HG03432 (cell line): ENCODE data around the gene PRPF6.
"Not testable (repeated sequence)": the region's sequence is repeated elsewhere in the genome, so short reads cannot be mapped to it uniquely, and the experiment has no call there.

ENCODE experiments used
- ATAC-seq: cut with Tn5 transposase; IDR thresholded peaks from one replicate; pipeline ENCODE4 v1.9.1; 2021; ENCODE audit warnings: mild to moderate bottlenecking, moderate library complexity; ENCODE audit not compliant: unreplicated experiment

Gene PRPF6

DNA sequence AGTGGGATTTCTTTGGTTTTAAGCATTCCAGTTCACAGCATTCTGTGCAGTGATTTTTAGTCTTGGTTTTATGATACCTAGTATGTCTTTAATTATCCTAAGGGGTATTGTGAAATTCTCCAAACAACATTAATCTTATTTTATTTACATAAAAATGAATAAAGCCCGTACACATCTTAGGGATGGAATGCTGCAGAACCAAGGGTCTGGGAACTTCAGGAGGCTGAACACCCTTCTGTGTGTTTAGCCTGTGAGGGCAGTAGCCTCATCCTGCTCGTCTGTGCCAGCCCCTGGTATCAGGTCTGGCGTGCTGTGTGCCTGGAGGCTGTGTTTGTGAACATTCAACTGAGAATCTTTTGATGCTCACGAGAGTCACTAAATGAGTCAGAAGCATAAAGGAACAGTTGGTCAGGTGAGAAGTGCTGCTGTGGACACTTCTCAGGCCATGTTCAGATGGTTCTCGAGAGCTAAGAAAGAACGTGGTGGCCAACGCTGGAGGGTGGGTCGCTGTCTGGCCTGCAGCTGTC, 29.8 kb downstream of the PRPF6 start:
- peak; percentile 61 for ATAC-seq

DNA sequence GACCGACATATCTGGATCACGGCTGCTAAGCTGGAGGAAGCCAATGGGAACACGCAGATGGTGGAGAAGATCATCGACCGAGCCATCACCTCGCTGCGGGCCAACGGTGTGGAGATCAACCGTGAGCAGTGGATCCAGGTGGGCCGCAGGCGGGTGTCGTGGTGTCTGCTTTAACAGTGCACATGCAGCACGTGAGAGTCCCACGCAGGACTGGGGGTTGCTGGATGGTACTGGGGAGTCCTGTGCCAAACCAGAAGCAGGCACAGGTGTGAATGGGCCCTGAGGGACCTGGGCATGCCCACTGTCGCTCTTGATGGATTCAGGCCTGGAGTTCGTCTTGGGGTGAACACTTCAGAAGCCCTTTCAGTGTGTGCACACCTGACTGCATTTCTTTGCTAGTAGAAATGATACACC, 30.4 kb downstream of the PRPF6 start:
- ATAC-seq: peak; percentile 40

DNA sequence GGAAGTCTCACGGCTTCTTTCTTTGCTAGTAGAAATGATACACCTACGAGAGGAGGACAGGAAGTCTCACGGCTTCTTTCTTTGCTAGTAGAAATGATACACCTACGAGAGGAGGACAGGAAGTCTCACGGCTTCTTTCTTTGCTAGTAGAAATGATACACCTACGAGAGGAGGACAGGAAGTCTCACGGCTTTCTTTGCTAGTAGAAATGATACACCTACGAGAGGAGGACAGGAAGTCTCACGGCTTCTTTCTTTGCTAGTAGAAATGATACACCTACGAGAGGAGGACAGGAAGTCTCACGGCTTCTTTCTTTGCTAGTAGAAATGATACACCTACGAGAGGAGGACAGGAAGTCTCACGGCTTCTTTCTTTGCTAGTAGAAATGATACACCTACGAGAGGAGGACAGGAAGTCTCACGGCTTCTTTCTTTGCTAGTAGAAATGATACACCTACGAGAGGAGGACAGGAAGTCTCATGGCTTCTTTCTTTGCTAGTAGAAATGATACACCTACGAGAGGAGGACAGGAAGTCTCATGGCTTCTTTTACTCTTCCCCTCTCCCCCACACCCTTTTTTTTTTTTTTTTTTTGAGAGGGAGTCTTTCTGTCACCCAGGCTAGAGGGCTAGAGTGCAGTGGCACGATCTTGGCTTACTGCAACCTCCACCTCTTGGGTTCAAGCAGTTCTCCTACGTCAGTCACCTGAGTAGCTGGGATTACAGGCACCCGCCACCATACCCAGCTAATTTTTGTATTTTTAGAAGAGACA, 31.6 kb downstream of the PRPF6 start:
- not testable (repeated sequence) for ATAC-seq

DNA sequence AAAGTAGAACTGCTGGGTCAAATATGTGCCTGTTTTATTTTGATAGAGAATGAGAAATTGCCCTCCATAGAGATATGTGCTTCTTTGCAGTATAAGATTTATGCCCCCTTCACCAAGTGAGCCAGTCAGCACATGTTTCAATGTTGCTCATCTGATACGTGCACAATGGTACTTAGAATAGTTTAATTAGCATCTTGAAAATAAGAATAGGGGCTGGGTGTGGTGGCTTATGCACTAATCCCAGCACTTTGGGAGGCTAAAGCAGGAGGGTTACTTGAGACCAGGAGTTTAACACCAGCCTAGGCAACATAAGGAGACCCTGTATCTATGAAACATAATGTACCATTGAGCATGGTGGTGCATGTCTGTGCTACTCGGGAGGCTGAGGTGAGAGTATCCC, 34.7 kb downstream of the PRPF6 start:
- no peak for ATAC-seq

DNA sequence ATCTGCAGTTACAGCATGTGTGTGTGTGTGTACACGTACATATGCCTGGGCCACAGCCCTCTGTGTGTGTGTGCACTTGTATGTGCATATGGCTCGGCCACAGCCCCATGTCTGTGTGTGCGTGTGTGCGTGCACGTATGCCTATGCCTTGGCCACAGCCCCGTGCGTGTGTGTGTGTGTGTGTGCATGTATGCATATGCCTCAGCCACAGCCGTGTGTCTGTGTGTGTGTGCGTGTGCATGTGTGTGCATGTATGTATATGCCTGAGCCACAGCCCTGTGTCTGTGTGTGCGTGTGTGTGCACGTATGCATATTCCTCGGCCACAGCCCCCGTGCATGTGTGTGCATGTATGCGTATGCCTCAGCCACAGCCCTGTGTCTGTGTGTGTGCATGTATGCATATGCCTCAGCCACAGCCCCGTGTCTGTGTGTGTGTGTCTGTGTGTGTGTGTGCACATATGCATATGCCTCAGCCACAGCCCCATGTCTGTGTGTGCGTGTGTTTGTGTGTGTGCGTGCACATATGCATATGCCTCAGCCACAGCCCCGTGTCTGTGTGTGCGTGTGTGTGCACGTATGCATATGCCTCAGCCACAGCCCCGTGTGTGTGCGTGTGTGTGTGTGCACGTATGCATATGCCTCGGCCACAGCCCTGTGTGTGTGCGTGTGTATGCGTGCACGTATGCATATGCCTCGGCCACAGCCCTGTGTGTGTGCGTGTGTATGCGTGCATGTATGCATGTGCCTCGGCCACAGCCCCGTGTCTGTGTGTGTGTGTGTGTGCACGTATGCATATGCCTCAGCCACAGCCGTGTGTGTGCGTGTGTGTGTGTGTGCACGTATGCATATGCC, 40.4 kb downstream of the PRPF6 start:
- no peak for ATAC-seq

DNA sequence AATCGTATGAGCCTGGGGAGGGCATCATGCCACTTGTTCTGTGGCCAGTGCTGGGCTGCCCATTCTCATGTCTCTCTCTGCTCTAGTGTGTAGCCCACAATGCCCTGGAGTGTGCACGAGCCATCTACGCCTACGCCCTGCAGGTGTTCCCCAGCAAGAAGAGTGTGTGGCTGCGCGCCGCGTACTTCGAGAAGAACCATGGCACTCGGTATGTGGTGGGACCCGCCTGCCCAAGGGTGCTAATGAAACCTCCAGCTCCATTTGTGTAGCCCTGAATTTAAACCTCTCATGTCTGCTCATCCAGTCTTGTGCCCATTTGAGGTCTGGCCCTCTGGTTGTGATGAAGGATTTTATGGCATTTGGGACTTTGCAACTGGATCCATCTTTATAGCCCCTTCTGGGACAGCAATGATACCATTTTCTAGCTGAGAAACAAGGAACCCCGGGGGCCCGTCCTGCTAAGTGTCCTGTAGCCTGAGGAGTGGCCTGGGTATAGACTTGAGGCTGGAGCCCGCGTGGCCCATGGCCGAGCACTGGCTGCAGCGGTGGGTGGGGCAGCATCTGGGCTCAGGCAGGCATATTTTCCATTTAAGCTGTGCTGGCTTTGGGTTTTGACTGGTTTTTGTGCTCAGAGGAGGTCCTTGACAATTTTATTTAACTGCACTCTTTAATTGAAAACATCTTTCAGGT, 41.9 kb downstream of the PRPF6 start:
- no peak for ATAC-seq

DNA sequence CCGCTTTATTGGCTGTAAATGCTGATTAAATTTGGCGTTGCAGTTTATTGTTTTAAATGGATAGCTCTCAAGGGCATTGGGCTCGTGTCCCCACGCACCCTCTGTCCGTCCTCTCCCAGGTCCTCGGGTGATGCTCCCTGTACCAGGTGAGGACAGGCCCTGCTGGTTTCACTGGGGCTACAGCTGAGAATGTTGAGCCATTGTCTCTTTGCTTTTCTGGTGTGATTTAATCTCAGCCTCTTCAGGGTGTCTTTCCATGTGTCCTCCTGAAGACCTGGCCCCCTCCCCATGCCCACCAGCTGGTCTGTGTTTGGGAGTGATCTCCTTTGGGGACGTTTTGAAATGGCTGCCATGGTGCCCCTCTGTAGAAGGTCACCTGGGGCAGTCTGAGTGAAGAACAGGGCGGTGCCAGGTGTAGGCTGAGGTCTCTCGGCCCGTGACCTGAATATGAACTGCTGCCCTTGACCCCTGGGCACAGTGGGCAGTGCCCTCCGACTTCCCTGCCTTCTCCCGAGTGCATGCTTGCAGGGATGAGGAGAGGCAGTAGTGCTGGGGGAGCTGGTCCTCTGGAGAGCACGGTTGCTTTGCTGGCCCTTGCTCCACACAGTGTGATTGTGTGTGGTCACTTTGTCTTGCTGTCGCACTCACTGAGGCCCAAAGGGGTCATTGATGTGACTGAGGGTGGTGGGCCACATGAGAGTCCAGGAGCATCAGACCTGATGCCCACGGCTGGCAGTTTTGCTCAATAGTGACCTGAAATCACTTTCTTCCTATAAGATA, 42.6 kb downstream of the PRPF6 start:
- ATAC-seq: no peak

DNA sequence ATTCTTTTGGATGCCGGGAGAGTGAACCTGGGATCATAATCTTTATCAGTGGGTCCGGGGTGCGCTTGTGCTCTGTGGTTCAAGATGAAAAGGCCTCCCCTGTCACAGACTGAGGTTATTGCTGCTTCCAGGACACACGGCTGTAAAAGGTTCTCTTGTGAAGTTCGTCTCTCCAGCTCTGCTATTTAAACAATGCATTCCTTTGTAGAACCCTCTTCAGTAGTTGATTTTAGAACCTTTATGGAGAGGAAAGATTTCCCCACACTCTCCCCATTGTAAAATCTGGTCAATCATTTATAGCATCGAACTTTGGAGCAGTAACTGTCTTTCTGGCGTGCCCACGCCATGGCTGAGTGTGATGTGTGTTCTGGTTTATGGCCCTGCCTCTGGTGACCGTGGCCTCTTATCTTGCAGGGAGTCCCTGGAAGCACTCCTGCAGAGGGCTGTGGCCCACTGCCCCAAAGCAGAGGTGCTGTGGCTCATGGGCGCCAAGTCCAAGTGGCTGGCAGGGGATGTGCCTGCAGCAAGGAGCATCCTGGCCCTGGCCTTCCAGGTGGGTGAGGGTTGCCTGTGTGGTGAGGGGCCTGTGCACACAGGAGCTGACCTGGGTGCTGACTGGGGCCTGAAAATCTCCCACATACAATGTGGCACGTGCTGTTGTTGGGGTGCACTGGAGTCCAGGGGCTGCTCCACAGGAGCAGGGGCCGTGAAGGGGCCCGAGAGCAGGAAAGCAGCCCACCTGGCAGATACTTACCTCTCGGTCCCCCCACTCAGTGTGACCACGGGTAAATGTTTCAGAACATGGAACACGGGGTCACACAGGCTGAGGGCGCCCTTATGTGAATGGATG, 43.4 kb downstream of the PRPF6 start:
- ATAC-seq: no peak

DNA sequence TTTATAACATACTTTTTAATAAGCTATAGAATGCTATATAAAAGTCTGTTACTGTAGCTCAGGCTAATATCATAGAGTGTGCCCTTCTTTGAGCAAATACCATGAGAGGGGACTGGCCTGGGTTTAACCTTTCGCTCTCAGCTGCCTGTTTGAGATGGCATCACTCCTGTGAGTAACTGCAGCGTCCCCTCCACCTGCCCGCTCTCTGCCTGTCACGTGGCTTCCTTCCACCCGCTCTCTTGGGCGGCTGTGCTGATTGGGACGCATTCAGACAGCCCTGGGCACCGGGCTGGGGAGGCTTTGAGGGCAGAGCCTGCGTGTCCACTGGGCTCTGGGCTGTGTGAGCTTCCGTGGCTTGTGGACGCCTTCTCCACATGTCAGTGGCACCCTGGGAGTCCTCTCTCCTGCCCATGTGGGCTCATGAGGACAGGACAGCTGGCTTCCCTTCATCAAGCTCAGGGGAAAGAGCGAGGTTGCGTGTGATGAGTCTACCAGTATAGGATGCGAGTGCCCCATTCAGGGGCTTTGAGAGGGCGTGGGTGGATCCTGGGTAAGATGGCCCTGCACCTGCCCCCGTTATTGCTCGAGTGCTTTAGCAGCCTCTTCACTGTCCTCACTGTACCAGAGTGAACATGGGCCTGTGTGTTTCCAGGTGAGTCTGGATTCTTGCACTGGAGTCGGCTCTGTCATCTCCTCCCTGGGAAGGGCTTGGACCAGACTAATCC, 44.3 kb downstream of the PRPF6 start:
- no peak for ATAC-seq

DNA sequence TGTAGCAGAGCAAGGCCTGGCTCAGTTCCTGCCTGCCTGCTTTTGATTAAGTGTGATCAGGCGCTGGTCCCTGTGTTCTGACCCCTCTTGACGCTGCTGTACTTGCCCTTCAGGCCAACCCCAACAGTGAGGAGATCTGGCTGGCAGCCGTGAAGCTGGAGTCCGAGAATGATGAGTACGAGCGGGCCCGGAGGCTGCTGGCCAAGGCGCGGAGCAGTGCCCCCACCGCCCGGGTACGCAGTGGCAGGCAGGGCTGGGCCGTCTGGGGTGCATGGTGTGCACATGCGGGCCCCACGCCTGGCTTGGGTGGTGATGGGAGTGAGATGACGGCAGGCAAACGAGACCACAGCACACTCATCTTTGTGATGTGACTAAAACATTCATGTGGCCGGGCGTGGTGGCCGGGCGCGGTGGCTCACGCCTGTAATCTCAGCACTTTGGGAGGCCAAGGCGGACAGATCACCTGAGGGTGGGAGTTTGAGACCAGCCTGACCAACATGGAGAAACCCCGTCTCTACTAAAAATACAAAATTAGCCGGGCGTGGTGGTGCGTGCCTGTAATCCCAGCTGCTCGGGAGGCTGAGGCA, 45.0 kb downstream of the PRPF6 start:
- ATAC-seq: no peak

DNA sequence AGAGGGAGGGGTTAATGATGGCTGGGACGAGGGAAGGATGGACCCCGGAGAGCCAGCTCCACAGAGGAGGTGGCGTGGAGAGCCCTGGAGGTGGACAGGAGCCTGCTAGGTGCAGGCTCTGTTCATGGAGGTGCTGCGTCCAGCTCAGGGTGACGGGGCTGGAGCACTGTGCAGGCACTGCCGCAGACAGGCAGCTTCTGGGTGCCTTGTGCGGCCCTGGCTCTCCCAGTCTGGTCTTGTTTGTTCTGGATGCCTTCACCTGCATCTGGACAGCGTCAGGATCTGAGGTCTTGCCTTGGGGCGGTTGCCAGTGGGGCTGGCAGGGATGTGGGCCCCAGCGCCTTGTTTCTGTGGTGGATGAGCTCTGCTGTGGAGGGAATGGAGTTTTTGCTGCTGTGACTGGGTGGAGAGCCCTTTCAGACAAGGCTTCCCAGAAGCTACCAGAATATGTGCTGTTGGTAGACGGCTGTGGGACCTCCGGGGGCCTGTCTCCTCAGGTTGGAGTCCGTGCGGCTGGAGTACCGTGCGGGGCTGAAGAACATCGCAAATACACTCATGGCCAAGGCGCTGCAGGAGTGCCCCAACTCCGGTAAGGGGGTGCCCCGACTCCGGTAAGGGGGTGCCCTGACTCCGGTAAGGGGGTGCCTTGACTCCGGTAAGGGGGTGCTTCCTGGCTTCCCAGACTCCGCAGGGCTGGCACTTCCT, 47.2 kb downstream of the PRPF6 start:
- ATAC-seq: no peak

DNA sequence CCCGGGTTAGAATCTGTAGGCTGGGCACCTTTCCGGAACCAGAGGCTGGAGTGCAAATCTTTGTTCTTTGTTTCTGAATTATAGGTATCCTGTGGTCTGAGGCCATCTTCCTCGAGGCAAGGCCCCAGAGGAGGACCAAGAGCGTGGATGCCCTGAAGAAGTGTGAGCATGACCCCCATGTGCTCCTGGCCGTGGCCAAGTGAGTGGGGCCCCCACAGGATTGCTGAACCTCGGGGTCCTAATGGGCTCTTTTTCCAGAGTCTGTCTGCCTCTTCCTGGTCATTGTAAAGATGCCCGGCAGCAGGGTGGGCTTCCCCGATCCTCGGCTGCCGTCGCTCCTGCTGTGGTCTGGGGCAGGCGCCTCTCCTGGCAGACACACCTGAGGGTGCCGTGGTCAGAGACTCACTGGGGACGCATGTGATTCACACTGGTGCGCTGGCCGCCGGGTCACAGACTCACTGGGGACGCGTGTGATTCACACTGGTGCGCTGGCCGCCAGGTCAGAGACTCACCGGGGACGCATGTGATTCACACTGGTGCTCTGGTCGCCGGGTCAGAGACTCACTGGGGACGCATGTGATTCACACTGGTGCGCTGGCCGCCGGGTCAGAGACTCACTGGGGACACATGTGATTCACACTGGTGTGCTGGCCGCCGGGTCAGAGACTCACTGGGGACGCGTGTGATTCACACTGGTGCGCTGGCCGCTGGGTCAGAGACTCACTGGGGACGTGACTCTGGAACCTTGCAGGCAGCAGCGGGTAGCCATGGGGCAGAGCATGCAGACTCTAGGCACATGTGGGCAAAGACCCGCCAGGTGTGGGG, 48.6 kb downstream of the PRPF6 start:
- ATAC-seq: no peak

DNA sequence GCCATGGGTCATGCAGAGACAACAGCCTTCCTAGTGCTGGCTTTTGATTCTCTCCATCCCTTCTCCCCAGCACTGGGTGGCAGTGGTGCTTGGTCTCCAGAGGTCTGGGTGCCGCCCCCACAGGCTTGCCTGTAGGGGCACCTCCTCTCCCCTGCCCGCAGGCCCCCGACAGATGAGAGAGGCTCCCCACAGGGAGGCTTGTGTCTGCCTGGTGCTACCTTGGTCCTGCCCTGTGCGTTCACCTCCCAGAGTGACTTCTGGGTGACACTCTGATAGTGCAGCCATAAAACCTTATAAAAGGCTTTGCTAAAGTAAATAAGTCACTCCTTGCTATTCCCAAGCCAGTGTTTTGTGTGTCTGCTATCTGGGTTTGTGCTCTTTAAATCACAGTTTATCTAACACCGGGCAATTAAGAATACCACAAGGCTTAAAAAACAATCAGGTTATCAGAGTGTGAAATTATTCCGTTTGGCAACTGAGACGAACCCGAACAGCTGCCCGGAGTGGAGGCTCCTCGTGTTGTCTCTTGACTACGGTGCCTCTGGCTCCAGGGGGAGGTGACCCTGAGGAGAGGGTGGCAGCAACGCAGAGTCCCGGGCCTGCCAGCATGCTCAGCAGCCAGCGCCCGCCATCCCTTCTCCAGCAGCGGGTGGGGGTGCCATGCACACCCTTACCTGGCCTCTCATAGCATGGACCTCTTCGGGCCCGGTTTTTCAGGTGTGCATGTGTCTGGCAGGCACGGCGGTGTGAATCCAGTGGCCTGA, 49.6 kb downstream of the PRPF6 start:
- no peak for ATAC-seq

DNA sequence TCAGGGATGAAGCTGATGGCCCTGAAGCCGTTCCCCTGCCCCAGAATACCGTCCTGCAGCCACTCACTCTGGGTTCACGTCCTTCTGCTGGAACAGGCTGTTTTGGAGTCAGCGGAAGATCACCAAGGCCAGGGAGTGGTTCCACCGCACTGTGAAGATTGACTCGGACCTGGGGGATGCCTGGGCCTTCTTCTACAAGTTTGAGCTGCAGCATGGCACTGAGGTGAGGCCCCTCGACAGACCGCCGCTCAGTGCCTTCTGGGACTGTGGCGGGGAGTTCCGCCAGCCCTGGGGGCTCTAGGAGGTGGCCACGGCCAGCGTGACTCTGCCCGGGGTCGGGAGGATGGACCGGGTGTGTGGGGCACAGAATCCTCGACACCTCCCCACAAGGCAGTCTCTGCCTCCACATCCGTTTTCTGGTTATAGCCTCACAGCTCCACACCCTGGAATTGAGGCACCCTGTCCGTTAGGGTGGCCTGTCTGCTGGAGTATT, 50.9 kb downstream of the PRPF6 start:
- ATAC-seq: no peak

DNA sequence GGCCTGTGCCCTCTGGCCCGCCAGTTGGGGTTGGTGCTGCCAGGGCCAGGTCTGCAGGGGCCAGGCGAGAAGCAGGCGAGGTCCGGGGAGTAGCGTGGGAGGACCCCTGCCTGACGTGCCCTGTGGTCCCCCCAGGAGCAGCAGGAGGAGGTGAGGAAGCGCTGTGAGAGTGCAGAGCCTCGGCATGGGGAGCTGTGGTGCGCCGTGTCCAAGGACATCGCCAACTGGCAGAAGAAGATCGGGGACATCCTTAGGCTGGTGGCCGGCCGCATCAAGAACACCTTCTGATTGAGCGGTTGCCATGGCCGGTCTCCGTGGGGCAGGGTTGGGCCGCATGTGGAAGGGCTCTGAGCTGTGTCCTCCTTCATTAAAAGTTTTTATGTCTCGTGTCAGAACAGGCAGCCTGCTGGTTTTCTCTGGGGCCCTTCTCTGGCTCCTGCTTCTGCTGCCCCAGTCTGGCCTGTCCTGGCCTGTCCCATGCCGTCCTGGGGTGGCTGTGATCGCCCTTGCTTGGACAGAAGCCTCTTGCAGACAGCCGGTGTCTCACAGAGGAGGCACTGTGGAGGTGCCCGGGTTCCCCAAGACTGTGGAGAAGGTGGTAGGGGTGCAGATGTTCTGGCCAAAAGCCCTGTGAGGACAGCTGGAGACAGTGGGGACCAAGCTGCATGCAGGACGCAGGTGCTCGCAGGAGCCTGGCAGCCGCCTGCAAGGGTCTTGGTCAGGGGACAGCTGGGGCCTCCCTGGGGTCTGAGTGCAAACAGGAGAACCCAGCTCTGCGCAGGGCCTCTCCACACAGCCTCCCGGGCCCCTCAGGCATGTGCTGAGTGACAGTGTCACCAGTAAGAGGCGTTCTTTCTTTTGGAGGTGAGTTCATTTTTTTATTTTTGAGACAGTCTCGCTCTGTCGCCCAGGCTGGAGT, 52.0 kb downstream of the PRPF6 start:
- no peak for ATAC-seq
